ENCODE data around the gene FOSL2.

FOSL2 gene

DNA sequence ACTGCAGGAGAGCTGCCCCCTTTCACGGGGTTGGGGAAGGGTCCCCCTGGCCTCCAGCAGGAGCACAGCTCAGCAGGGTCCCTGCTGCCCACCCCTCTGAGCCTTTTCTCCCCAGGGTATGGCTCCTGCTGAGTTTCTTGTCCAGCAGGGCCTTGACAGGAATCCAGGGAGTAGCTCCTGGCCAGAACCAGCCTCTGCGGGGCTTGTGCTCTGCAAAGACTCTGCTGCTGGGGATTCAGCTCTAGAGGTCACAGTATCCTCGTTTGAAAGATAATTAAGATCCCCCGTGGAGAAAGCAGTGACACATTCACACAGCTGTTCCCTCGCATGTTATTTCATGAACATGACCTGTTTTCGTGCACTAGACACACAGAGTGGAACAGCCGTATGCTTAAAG lies 21.2 kb downstream of the FOSL2 start:
- no peak for DNase-seq

GRCh38 chr2:28414583-28414982 lies 21.9 kb downstream of the FOSL2 start:
- no peak for DNase-seq

GRCh38 chr2:28415010-28415409 lies 22.4 kb downstream of the FOSL2 start:
- DNase-seq: no peak

DNA sequence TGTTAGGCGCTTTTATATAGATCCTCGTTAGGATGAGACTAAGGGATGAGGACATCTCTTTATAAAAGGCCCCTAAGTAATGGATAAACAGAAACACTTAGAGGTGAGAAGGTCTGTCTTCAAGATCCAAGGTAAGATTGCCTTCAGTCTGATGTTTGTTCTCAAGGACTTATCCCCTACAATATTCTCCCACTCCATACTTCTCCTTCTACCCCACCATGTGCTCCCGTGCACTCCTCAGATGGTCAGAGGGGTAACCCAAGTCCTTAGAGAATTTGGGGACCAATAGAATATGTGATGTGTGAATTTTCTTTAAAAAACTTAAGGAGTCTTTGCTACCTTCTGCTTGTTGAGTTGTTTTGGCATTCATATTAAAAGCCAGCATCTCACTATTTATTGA lies 23.1 kb downstream of the FOSL2 start:
- no peak for DNase-seq

DNA sequence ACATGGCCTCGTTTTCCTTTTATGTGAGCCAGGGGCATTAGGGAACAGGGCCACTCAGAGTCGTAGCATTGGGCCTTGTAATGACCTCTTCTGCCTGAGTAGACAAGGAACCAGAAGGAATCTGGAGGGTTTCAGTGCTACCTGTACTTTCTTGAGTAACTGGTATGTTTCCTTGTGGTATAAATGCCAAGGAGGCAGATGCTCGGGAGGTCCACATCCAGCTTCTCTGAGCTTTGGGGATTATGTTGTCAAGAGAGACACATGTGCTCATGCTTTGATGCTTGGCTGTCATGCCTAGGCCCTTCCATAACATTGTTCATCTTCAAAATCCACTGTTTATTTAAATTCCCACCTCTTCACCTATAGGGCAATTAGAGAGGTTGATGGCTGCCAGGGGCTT lies 26.3 kb downstream of the FOSL2 start:
- no peak for DNase-seq

GRCh38 chr2:28419443-28420270 lies 27.0 kb downstream of the FOSL2 start:
- no peak for DNase-seq

DNA sequence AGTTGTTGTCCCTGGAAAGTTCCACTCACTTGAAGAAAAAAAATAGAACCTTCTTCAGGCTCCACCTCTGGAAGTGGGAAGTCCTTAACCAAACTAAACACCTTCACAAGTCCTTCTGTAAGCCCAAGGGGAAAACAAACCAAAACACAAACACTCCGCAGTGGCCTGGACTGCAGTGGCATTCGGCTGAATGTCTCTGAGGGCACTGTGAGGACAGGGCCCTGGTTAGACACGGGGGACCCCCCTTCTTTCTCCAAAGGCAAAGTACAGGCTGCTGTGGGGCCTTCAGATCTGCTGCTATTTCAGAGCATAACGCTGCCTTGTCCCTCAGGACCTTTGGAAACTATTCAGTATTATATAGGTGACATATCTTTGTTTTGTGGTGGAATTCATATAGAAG lies 28.1 kb downstream of the FOSL2 start:
- no peak for DNase-seq

- no peak for DNase-seq
These were observed 30.5 kb downstream of the FOSL2 start for GRCh38 chr2:28422908-28423741.

- DNase-seq: no peak
These were observed 31.4 kb downstream of the FOSL2 start for GRCh38 chr2:28423856-28424605.

DNA sequence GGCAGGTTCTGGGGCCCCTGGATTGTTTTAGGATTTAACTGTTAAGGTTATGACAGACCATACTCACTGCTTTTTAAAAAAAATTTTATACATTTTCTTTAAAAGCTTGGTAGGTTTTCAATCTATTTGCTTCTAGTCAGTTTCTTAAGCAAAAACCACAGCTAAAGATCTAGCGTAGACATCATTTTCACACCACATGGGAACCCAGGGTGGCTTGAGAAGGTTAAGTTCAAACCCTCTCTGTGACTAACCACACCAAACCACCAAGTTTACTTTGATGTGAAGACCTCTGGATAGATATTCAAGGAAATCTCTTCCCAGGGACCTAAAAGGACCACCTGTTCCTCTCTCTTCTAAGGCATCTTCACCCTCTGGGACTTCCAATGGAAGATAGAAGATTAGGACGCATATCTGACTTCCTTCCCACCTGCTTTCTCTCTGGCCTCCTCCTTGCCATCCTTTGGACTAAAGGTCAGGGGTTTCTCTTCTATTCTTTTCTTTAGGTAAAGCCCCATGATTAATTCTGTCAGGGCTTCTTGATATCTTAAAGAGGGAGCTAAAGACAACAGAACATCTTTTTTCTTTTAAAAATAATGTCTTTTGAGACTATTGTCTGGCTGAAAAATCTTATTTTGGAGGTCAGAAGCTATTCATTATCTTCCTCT lies 32.3 kb downstream of the FOSL2 start:
- no peak for DNase-seq

- DNase-seq: no peak
These were observed 32.8 kb downstream of the FOSL2 start for GRCh38 chr2:28425464-28425835.

DNA sequence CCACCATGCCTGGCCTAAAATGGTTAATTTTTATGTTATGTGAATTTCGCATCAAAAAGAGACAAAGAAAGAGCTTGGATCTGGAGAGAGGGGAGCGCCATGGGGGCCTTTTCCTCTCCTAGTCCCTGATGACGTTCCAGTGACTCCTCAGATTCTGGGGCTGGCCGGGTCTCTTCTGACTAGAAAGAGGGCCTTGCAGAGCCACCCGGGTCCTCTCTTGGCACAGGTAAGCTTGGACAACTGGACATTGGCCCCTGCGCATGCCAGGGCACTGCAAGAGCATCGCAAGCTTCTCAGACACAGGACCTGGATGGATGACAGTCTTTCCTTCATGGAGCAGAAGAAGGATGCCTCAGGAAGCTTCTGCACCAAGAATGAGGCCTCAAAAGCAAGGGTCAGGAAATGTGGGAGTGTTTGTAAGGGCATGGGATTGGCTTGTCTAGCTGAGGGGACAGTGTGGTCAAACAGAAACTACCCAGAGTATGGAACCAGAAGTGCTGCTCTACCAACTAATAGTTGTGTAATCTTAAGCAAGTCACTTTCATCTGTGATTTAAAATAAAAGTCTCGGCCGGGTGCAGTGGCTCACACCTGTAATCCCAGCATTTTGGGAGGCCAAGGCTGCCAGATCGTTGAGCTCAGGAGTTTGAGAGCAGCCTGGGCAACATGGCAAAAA lies 35.2 kb downstream of the FOSL2 start:
- no peak for DNase-seq

GRCh38 chr2:28428486-28428885 lies 35.8 kb downstream of the FOSL2 start:
- DNase-seq: no peak

GRCh38 chr2:28429636-28430376 lies 37.1 kb downstream of the FOSL2 start:
- DNase-seq: no peak

DNA sequence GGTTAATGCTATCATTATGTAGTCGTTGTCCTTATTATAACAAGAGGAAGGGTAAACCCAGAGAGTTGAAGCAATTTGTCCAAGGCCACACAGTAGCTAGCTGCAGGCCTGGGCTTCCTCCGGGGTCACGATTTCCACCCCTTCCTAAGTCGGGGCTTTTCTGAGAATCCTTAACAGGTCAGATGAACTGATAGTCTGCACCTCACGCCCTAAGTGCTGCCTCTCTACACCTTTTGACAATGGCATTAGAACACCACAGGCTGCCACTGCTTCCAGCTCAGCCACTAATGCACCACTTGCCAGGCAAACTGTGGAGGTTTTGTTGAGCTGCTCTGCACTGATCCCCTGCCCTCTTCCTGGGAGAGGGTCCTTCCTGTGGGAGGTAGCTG lies 37.7 kb downstream of the FOSL2 start:
- no peak for DNase-seq

DNA sequence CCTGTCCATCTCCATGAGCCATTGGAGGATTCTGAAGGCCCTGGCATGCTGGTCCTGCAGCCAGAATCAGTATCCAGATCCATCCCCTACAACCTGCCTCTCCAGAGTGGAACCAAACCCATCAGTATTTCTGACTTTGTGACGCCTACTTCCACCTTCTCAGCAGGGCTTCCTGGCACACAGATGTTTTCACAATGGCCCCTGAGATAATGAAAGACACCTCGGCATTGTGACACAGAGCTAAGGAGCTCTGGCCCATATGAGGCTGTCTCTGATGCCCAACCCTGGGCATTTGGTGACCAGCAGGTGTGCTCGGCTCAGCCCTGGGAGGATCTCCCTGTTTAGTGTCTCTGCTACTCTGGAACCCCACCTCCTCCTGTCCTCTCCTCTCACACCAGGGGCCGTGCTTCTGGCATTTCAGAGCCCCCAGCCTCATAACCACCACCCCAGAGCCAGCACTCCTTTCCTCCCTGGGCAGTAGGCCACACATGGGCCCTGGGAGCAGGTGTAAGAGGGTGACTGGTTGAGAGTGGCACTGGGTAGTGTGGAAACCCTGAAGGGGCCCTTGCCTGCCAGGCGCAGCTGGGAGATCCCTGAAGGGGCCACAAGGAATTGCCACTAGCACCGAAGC lies 38.2 kb downstream of the FOSL2 start:
- no peak for DNase-seq

- DNase-seq: no peak
These were observed 39.1 kb downstream of the FOSL2 start for GRCh38 chr2:28431741-28432140.

GRCh38 chr2:28432362-28432761 lies 39.7 kb downstream of the FOSL2 start:
- DNase-seq: no peak

DNA sequence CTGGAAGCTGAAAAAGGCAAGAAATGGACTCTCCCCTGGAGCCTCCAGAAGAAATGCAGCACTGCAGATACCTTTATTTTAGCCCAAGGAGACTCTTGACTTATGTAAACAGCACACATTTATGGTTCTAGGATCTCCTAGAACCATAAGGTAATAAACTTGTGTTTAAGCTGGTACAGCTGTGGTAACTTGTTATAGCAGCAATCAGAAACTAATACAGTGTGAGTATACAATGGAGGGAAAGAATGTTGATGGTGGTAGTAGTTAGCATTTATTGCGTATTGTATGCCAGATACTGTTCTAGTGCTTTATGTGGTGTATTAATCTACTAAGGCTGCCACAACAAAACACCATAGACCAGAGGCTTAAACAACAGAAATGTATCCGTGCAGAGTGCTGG lies 40.6 kb downstream of the FOSL2 start:
- DNase-seq: no peak

- DNase-seq: no peak
These were observed 41.4 kb downstream of the FOSL2 start for GRCh38 chr2:28433935-28434599.

- DNase-seq: no peak
These were observed 41.9 kb downstream of the FOSL2 start for GRCh38 chr2:28434600-28434989.
